GM19099 (cell line): ENCODE results near the gene SLC34A1.

ENCODE experiments used
- POLR2A ChIP-seq: IDR thresholded peaks from 3 replicates; pipeline ENCODE4 v1.6.1; 2011; ENCODE audit warnings: low read depth; ENCODE audit not compliant: insufficient read length; ENCODE audit errors: extremely low read depth

The SLC34A1 gene

GRCh38 chr5:177350776-177351391, 33.4 kb upstream of the SLC34A1 start:
- TF ChIP-seq POLR2A: no peak

- peak; percentile 88 for TF ChIP-seq POLR2A
Observed at GRCh38 chr5:177351392-177352329, 32.6 kb upstream of the SLC34A1 start, which contains the start of gene LMAN2. TSS of gene LMAN2 (minus strand) at chr5:177351668. CDS start at chr5:177351647, 21 bp downstream.

GRCh38 chr5:177353093-177353492, 31.1 kb upstream of the SLC34A1 start:
- TF ChIP-seq POLR2A: no peak

- TF ChIP-seq POLR2A: no peak
Observed at GRCh38 chr5:177354256-177354655, 30.0 kb upstream of the SLC34A1 start.

GRCh38 chr5:177354711-177355110, 29.5 kb upstream of the SLC34A1 start:
- no peak for TF ChIP-seq POLR2A

GRCh38 chr5:177355162-177355867, 28.9 kb upstream of the SLC34A1 start:
- no peak for TF ChIP-seq POLR2A

GRCh38 chr5:177355868-177356168, 28.4 kb upstream of the SLC34A1 start:
- no peak for TF ChIP-seq POLR2A

GRCh38 chr5:177356746-177357145, 27.5 kb upstream of the SLC34A1 start:
- no peak for TF ChIP-seq POLR2A

GRCh38 chr5:177357146-177357458, 27.1 kb upstream of the SLC34A1 start:
- TF ChIP-seq POLR2A: no peak

GRCh38 chr5:177357459-177358351, 26.5 kb upstream of the SLC34A1 start, which contains the start of gene RGS14:
TSS of gene RGS14 (plus strand) at chr5:177357924. CDS start at chr5:177358025, 101 bp downstream.
- peak; percentile 75 for TF ChIP-seq POLR2A

GRCh38 chr5:177358370-177358819, 25.8 kb upstream of the SLC34A1 start:
- no peak for TF ChIP-seq POLR2A

- no peak for TF ChIP-seq POLR2A
Observed at GRCh38 chr5:177359451-177359851, 24.8 kb upstream of the SLC34A1 start.

GRCh38 chr5:177359860-177360259, 24.4 kb upstream of the SLC34A1 start:
- no peak for TF ChIP-seq POLR2A

- no peak for TF ChIP-seq POLR2A
Observed at GRCh38 chr5:177361418-177362291, 22.6 kb upstream of the SLC34A1 start.

GRCh38 chr5:177362292-177362609, 22.0 kb upstream of the SLC34A1 start:
- no peak for TF ChIP-seq POLR2A
